GM10266 (cell line): ENCODE results near the gene IQSEC1.

Experiments
- DNase-seq: peaks from one replicate; pipeline ENCODE4 v3.0.0; 2012; ENCODE audit errors: extremely low spot score
- CTCF ChIP-seq: IDR thresholded peaks from 2 replicates; pipeline ENCODE4 v1.5.1; 2012; ENCODE audit warnings: mild to moderate bottlenecking, low read depth; ENCODE audit not compliant: control insufficient read depth, insufficient read depth; ENCODE audit errors: missing control alignments

Gene IQSEC1

GRCh38 chr3:12956316-12956660, 116.9 kb downstream of the IQSEC1 start:
- no peak for DNase-seq
- TF ChIP-seq CTCF, result no peak

- TF ChIP-seq CTCF, result no peak
- no peak for DNase-seq
Observed at GRCh38 chr3:12955651-12956315, 117.4 kb downstream of the IQSEC1 start.

- no peak for TF ChIP-seq CTCF
- no peak for DNase-seq
Observed at GRCh38 chr3:12954891-12955650, 118.2 kb downstream of the IQSEC1 start.

- DNase-seq, result no peak
- no peak for TF ChIP-seq CTCF
Observed at GRCh38 chr3:12954180-12954579, 119.0 kb downstream of the IQSEC1 start.

- TF ChIP-seq CTCF, result no peak
- DNase-seq, result no peak
Observed at GRCh38 chr3:12953201-12953995, 119.8 kb downstream of the IQSEC1 start.

GRCh38 chr3:12952343-12953200, 120.7 kb downstream of the IQSEC1 start:
- no peak for TF ChIP-seq CTCF
- no peak for DNase-seq
